Thyroid gland (tissue), 4 donors: ENCODE measurements around the gene MXD1.

Experiments used
- CTCF ChIP-seq, 6 experiments: fragments of 200-600 bp in 3 of 6; fragments of 450-650 bp in 3 of 6; sonication (generic) in 3 of 6; IDR thresholded peaks; one replicate each; pipeline ENCODE4 v1.5.1; 2016 to 2019; ENCODE audit warnings: antibody characterized with exemption in 6 of 6, mild to moderate bottlenecking in 2 of 6, inconsistent platforms in 1 of 6, moderate library complexity in 1 of 6
- POLR2A ChIP-seq, 2 donors: fragments of 450-650 bp; IDR thresholded peaks; one replicate each; pipeline ENCODE4 v1.6.1; 2017; ENCODE audit warnings: antibody characterized with exemption in 2 of 2, mild to moderate bottlenecking in 2 of 2, moderate library complexity in 1 of 2

GRCh38 chr2:69958480-69958879, 43.6 kb downstream of the MXD1 start:
- no peak for TF ChIP-seq CTCF (IDR thresholded peaks at IDR 0.05)
- TF ChIP-seq POLR2A (IDR thresholded peaks at IDR 0.05): no peak
